Liver (tissue), 9 donors: ENCODE measurements around the gene DCX. TPM values are rescaled to one million over a fixed set of nuclear protein-coding genes. Genes with fewer than 3 reads are reported as not detected.

ENCODE experiments used
- DNase-seq: peaks from one replicate; pipeline ENCODE4 v3.0.0-alpha.2; 2017; ENCODE audit warnings: low spot score
- H3K27ac ChIP-seq, 2 donors: one replicate each; pipeline ENCODE4 v1.7.0; 2013; ENCODE audit warnings: inconsistent platforms in 2 of 2, low read length in 2 of 2, control low read depth in 1 of 2, low read depth in 1 of 2, mild to moderate bottlenecking in 1 of 2
- H3K27me3 ChIP-seq, 4 donors: one replicate each; pipeline versions ENCODE4 v1.6.1 to v1.7.0; 2013; ENCODE audit warnings: low read length in 3 of 4, inconsistent platforms in 1 of 4, mild to moderate bottlenecking in 1 of 4, moderate library complexity in 1 of 4; ENCODE audit not compliant: control insufficient read depth in 4 of 4, insufficient read depth in 4 of 4
- H3K36me3 ChIP-seq, 4 donors: one replicate each; pipeline versions ENCODE4 v1.6.1 to v1.7.0; 2013; ENCODE audit warnings: low read length in 3 of 4, mild to moderate bottlenecking in 3 of 4, low read depth in 1 of 4, moderate library complexity in 1 of 4; ENCODE audit not compliant: control insufficient read depth in 4 of 4, insufficient read depth in 3 of 4
- H3K4me1 ChIP-seq, 4 donors: one replicate each; pipeline versions ENCODE4 v1.6.1 to v1.7.0; 2013; ENCODE audit warnings: low read length in 3 of 4, mild to moderate bottlenecking in 3 of 4, moderate library complexity in 1 of 4; ENCODE audit not compliant: control insufficient read depth in 4 of 4, insufficient read depth in 4 of 4
- H3K4me3 ChIP-seq, 3 donors: one replicate each; pipeline versions ENCODE4 v1.6.1 to v1.7.0; 2013; ENCODE audit warnings: low read length in 3 of 3, control low read depth in 1 of 3, low read depth in 1 of 3, mild to moderate bottlenecking in 1 of 3
- H3K9ac ChIP-seq, 2 donors: one replicate each; pipeline ENCODE4 v1.7.0; 2013; ENCODE audit warnings: low read length in 2 of 2, mild to moderate bottlenecking in 2 of 2, moderate library complexity in 2 of 2, control low read depth in 1 of 2, low read depth in 1 of 2
- H3K9me3 ChIP-seq, 4 donors: one replicate each; pipeline versions ENCODE4 v1.6.1 to v1.7.0; 2013; ENCODE audit warnings: low read length in 3 of 4; ENCODE audit not compliant: control insufficient read depth in 4 of 4
- EGR1 ChIP-seq, 2 donors: IDR thresholded peaks; 2 replicates each; pipeline ENCODE4 v1.6.1; 2016 to 2018; ENCODE audit warnings: antibody characterized with exemption in 2 of 2, low read depth in 2 of 2
- FOXA1 ChIP-seq: IDR thresholded peaks from 2 replicates; pipeline ENCODE4 v1.6.1; 2016; ENCODE audit warnings: antibody characterized with exemption
- FOXA2 ChIP-seq: IDR thresholded peaks from 2 replicates; pipeline ENCODE4 v1.6.1; 2016; ENCODE audit warnings: antibody characterized with exemption
- HNF4G ChIP-seq: IDR thresholded peaks from 2 replicates; pipeline ENCODE4 v1.6.1; 2016; ENCODE audit warnings: antibody characterized with exemption
- JUND ChIP-seq, 2 donors: IDR thresholded peaks; 2 replicates each; pipeline ENCODE4 v1.6.1; 2016; ENCODE audit warnings: antibody characterized with exemption in 2 of 2
- MAX ChIP-seq: IDR thresholded peaks from 2 replicates; pipeline ENCODE4 v1.6.1; 2016; ENCODE audit warnings: antibody characterized with exemption
- RAD21 ChIP-seq, 2 donors: IDR thresholded peaks; 2 replicates each; pipeline ENCODE4 v1.6.1; 2016; ENCODE audit warnings: antibody characterized with exemption in 2 of 2, mild to moderate bottlenecking in 2 of 2
- TAF1 ChIP-seq: conservative IDR thresholded peaks from 2 replicates; pipeline ENCODE4 v1.6.1; 2016; ENCODE audit warnings: antibody characterized with exemption, mild to moderate bottlenecking
- WGBS: extraction: QIAGEN DNeasy Blood & Tissue Kit; methylation state at CpG from one replicate; pipeline ENCODE4 v1.1.7; 2013; 5-methylcytosine and 5-hydroxymethylcytosine counted together
- polyA plus RNA-seq, 2 donors: library from polyadenylated mRNA; stranded (reverse) in 1 of 2; unstranded in 1 of 2; fragments of 200-250 nt in 1 of 2; fragments of >200 nt in 1 of 2; fragmentation: Nextera tagmentation in 1 of 2; extraction: Ambion mirVana in 1 of 2; gene quantifications; one replicate each; pipeline versions ENCODE4 v1.2.1 to v1.2.3, GENCODE V29; 2013 to 2015
- total RNA-seq, 2 donors: library from RNA; depleted of rRNA; stranded (reverse); fragments of >200 nt; gene quantifications; one replicate each; pipeline ENCODE4 v1.2.3, GENCODE V29; 2014
- TF ChIP-seq, protein P1 (sequence below): IDR thresholded peaks from 2 replicates; pipeline ENCODE4 v1.6.1; 2016; ENCODE audit warnings: antibody characterized with exemption, mild to moderate bottlenecking
- TF ChIP-seq, protein P2 (sequence below): IDR thresholded peaks from 2 replicates; pipeline ENCODE4 v1.6.1; 2016; ENCODE audit warnings: antibody characterized with exemption
- TF ChIP-seq, protein P3 (sequence below): IDR thresholded peaks from 2 replicates; pipeline ENCODE4 v1.6.1; 2016; ENCODE audit warnings: antibody characterized with exemption
- donor health status: healthy.
- donor health status: healthy.
- donor health status: healthy.
- donor health status: healthy.
- donor health status: healthy.

Gene DCX
- total and polyA plus RNA-seq, 4 donors = 0.01 TPM; not detected in 3

GRCh38 chrX:111318901-111319300 is 93.1 kb downstream of the DCX start:
- Histone ChIP-seq H3K27ac (no peak overlapping the region), H3K4me3 (no peak overlapping the region), H3K27me3 (no peaks in the 10 kb centered on the region), H3K9me3 (no peaks in the 10 kb centered on the region), H3K4me1 (no peaks in the 10 kb centered on the region), H3K36me3 (no peaks in the 10 kb centered on the region), H3K9ac (no peak overlapping the region)
- TF ChIP-seq MAX (no peak), FOXA2 (no peak)
- TF ChIP-seq, protein P1, sequence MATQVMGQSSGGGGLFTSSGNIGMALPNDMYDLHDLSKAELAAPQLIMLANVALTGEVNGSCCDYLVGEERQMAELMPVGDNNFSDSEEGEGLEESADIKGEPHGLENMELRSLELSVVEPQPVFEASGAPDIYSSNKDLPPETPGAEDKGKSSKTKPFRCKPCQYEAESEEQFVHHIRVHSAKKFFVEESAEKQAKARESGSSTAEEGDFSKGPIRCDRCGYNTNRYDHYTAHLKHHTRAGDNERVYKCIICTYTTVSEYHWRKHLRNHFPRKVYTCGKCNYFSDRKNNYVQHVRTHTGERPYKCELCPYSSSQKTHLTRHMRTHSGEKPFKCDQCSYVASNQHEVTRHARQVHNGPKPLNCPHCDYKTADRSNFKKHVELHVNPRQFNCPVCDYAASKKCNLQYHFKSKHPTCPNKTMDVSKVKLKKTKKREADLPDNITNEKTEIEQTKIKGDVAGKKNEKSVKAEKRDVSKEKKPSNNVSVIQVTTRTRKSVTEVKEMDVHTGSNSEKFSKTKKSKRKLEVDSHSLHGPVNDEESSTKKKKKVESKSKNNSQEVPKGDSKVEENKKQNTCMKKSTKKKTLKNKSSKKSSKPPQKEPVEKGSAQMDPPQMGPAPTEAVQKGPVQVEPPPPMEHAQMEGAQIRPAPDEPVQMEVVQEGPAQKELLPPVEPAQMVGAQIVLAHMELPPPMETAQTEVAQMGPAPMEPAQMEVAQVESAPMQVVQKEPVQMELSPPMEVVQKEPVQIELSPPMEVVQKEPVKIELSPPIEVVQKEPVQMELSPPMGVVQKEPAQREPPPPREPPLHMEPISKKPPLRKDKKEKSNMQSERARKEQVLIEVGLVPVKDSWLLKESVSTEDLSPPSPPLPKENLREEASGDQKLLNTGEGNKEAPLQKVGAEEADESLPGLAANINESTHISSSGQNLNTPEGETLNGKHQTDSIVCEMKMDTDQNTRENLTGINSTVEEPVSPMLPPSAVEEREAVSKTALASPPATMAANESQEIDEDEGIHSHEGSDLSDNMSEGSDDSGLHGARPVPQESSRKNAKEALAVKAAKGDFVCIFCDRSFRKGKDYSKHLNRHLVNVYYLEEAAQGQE = no peak
- TF ChIP-seq, protein P2, sequence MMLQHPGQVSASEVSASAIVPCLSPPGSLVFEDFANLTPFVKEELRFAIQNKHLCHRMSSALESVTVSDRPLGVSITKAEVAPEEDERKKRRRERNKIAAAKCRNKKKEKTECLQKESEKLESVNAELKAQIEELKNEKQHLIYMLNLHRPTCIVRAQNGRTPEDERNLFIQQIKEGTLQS = no peak
- DNase-seq = no peak

- Histone ChIP-seq H3K9ac (no peak overlapping the region), H3K4me3 (no peak overlapping the region), H3K27ac (no peak overlapping the region), H3K36me3 (no peaks in the 10 kb centered on the region), H3K9me3 (no peaks in the 10 kb centered on the region), H3K4me1 (no peaks in the 10 kb centered on the region), H3K27me3 (no peaks in the 10 kb centered on the region)
- no peak for DNase-seq
- no peak for TF ChIP-seq JUND (IDR thresholded peaks at IDR 0.05)
- no peak for TF ChIP-seq TAF1
- TF ChIP-seq FOXA1 = no peak
- no peak for TF ChIP-seq MAX
- no peak for TF ChIP-seq EGR1 (IDR thresholded peaks at IDR 0.05; ENCODE audit: low read depth in 2 of 2)
- no peak for TF ChIP-seq HNF4G
- TF ChIP-seq, protein P1 = no peak
- TF ChIP-seq, protein P3, sequence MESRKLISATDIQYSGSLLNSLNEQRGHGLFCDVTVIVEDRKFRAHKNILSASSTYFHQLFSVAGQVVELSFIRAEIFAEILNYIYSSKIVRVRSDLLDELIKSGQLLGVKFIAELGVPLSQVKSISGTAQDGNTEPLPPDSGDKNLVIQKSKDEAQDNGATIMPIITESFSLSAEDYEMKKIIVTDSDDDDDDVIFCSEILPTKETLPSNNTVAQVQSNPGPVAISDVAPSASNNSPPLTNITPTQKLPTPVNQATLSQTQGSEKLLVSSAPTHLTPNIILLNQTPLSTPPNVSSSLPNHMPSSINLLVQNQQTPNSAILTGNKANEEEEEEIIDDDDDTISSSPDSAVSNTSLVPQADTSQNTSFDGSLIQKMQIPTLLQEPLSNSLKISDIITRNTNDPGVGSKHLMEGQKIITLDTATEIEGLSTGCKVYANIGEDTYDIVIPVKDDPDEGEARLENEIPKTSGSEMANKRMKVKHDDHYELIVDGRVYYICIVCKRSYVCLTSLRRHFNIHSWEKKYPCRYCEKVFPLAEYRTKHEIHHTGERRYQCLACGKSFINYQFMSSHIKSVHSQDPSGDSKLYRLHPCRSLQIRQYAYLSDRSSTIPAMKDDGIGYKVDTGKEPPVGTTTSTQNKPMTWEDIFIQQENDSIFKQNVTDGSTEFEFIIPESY = no peak
- no peak for TF ChIP-seq RAD21 (IDR thresholded peaks at IDR 0.05)
- WGBS = 88% methylated on average over 2 of the region's 2 CpGs
These were observed 102.9 kb downstream of the DCX start for GRCh38 chrX:111309083-111309482.
